A549 (cell line): ENCODE data around the gene IER2. TPM values are rescaled to one million over a fixed set of nuclear protein-coding genes. Genes with fewer than 3 reads are reported as not detected.

ENCODE experiments used
- ATAC-seq, 2 experiments: fragments of 200-7000 bp in 1 of 2; fragments of >200 bp in 1 of 2; cut with Nextera tagmentation in 1 of 2; cut with Tn5 transposase in 1 of 2; 3 replicates each; pipeline versions ENCODE4 v1.8.0 to v1.9.1; 2018 to 2020; ENCODE audit warnings: mild to moderate bottlenecking in 1 of 2, moderate library complexity in 1 of 2
- CTCF ChIA-PET: fragments of 300-600 bp; sonication (Branson Sonifier 250); formaldehyde crosslinking; extraction: SDS; loops from one replicate; lab custom pipeline; 2021; ENCODE audit warnings: antibody characterized with exemption, inconsistent platforms; lab: Yijun Ruan, JAX
- POLR2A ChIA-PET: fragments of 350-600 bp; formaldehyde crosslinking; extraction: SDS; loops from one replicate; lab custom pipeline; 2021; ENCODE audit warnings: antibody characterized with exemption, inconsistent platforms; lab: Yijun Ruan, JAX
- DNase-seq, 2 experiments: peaks; one replicate each; pipeline versions ENCODE4 v3.0.0 to v3.0.0-alpha.2; 2011 to 2016; ENCODE audit warnings: low read depth in 1 of 2, low spot score in 1 of 2
- FAIRE-seq: peaks from 2 replicates; lab custom pipeline; 2011; peaks lifted over from hg19 to GRCh38; lab: Jason Lieb, UNC
- H3K27ac ChIP-seq, 2 experiments: fragments of >200 bp; sonication (Bioruptor Twin); formaldehyde crosslinking; 3 replicates each; pipeline ENCODE4 v1.5.1; 2016 to 2017
- H3K4me1 ChIP-seq: fragments of >200 bp; sonication (Bioruptor Twin); formaldehyde crosslinking; 3 replicates; pipeline ENCODE4 v1.6.1; 2016
- H3K4me2 ChIP-seq: fragments of >200 bp; sonication (Bioruptor Twin); formaldehyde crosslinking; 3 replicates; pipeline ENCODE4 v1.6.1; 2016
- H3K4me3 ChIP-seq: fragments of >200 bp; sonication (Bioruptor Twin); formaldehyde crosslinking; 3 replicates; pipeline ENCODE4 v1.5.1; 2016
- H3K9me3 ChIP-seq: fragments of >200 bp; sonication (Bioruptor Twin); formaldehyde crosslinking; 3 replicates; pipeline ENCODE4 v1.6.1; 2016
- CBX2 ChIP-seq: fragments of 200-600 bp; sonication (generic); IDR thresholded peaks from 2 replicates; pipeline ENCODE4 v1.6.1; 2016; ENCODE audit warnings: low read depth, mild to moderate bottlenecking, borderline replicate concordance
- CEBPB ChIP-seq, 2 experiments: fragments of >200 bp in 1 of 2; sonication (Bioruptor Twin) in 1 of 2; formaldehyde crosslinking in 1 of 2; IDR thresholded peaks; 2 replicates each; pipeline ENCODE4 v1.6.1; 2012 to 2016
- CHD4 ChIP-seq: fragments of 200-600 bp; sonication (generic); IDR thresholded peaks from 2 replicates; pipeline ENCODE4 v1.6.1; 2016; ENCODE audit warnings: antibody characterized with exemption, mild to moderate bottlenecking, borderline replicate concordance
- ELK1 ChIP-seq: fragments of 150-350 bp; IDR thresholded peaks from 2 replicates; pipeline ENCODE4 v1.6.1; 2014; ENCODE audit warnings: low read depth, mild to moderate bottlenecking, low read length
- FOSB ChIP-seq: fragments of 250-450 bp; sonication (Bioruptor Pico); IDR thresholded peaks from 2 replicates; pipeline ENCODE4 v1.5.0; 2020; ENCODE audit warnings: mild to moderate bottlenecking, moderate library complexity
- FOSL2 ChIP-seq, 2 experiments: fragments of 450-650 bp in 1 of 2; fragments of >200 bp in 1 of 2; sonication (Bioruptor Twin) in 1 of 2; formaldehyde crosslinking; IDR thresholded peaks; 2 replicates each; pipeline versions ENCODE4 v1.5.0 to v1.6.1; 2016 to 2020; ENCODE audit warnings: mild to moderate bottlenecking in 1 of 2, moderate library complexity in 1 of 2
- GATA3 ChIP-seq: IDR thresholded peaks from 2 replicates; pipeline ENCODE4 v1.6.1; 2012; ENCODE audit warnings: borderline replicate concordance
- HOXA7 ChIP-seq: fragments of 250-450 bp; sonication (Bioruptor Pico); IDR thresholded peaks from 2 replicates; pipeline ENCODE4 v1.5.0; 2020; ENCODE audit warnings: mild to moderate bottlenecking, moderate library complexity
- HOXB13 ChIP-seq: fragments of 250-450 bp; sonication (Bioruptor Pico); IDR thresholded peaks from 2 replicates; pipeline ENCODE4 v1.5.0; 2020; ENCODE audit warnings: low read depth, mild to moderate bottlenecking, moderate library complexity
- JUN ChIP-seq, 2 experiments: fragments of >200 bp; sonication (Bioruptor Twin); formaldehyde crosslinking; IDR thresholded peaks; 2 replicates in 1 of 2; 3 replicates in 1 of 2; pipeline ENCODE4 v1.6.1; 2016 to 2017
- MAZ ChIP-seq: fragments of 150-350 bp; IDR thresholded peaks from 2 replicates; pipeline ENCODE4 v1.6.1; 2014; ENCODE audit warnings: antibody characterized with exemption, low read depth, low read length, borderline replicate concordance
- MYC ChIP-seq: IDR thresholded peaks from 2 replicates; pipeline ENCODE4 v1.6.1; 2012; ENCODE audit warnings: mild to moderate bottlenecking, inconsistent platforms, low read length, improper control_type of control experiment, borderline replicate concordance
- NPAS2 ChIP-seq: fragments of 250-450 bp; sonication (Bioruptor Pico); IDR thresholded peaks from 2 replicates; pipeline ENCODE4 v1.8.0; 2022; ENCODE audit warnings: mild to moderate bottlenecking, moderate library complexity, borderline replicate concordance
- NR3C1 ChIP-seq: fragments of >200 bp; sonication (Bioruptor Twin); formaldehyde crosslinking; IDR thresholded peaks from 3 replicates; pipeline ENCODE4 v1.6.1; 2017
- PBX3 ChIP-seq: IDR thresholded peaks from 2 replicates; pipeline ENCODE4 v1.6.1; 2012
- PHF8 ChIP-seq: fragments of 200-600 bp; sonication (generic); IDR thresholded peaks from 2 replicates; pipeline ENCODE4 v1.6.1; 2016; ENCODE audit warnings: low read depth, mild to moderate bottlenecking, antibody characterized with exemption, moderate library complexity, borderline replicate concordance
- POLR2A ChIP-seq: IDR thresholded peaks from 2 replicates; pipeline ENCODE4 v1.6.1; 2012; ENCODE audit warnings: mild to moderate bottlenecking, low read length
- RARB ChIP-seq: fragments of 250-450 bp; sonication (Bioruptor Pico); IDR thresholded peaks from 2 replicates; pipeline ENCODE4 v1.8.0; 2021; ENCODE audit warnings: mild to moderate bottlenecking, moderate library complexity
- RCOR1 ChIP-seq: fragments of 150-350 bp; IDR thresholded peaks from 2 replicates; pipeline ENCODE4 v1.6.1; 2014; ENCODE audit warnings: antibody characterized with exemption, low read length, low read depth
- RFX5 ChIP-seq: fragments of 450-650 bp; IDR thresholded peaks from 2 replicates; pipeline ENCODE4 v1.7.1; 2014; ENCODE audit warnings: antibody characterized with exemption, mild to moderate bottlenecking, moderate library complexity
- SMC3 ChIP-seq: fragments of >200 bp; sonication (Bioruptor Twin); formaldehyde crosslinking; IDR thresholded peaks from 3 replicates; pipeline ENCODE4 v1.6.1; 2018; ENCODE audit warnings: inconsistent platforms
- TFCP2L1 ChIP-seq: fragments of 250-450 bp; sonication (Bioruptor Pico); IDR thresholded peaks from 2 replicates; pipeline ENCODE4 v1.5.0; 2021; ENCODE audit warnings: mild to moderate bottlenecking
- TP53 ChIP-seq: fragments of 250-450 bp; sonication (Bioruptor Pico); IDR thresholded peaks from 2 replicates; pipeline ENCODE4 v1.5.0; 2021; ENCODE audit warnings: mild to moderate bottlenecking, moderate library complexity
- USF2 ChIP-seq: fragments of 450-650 bp; IDR thresholded peaks from 2 replicates; pipeline ENCODE4 v1.6.1; 2014; ENCODE audit warnings: antibody characterized with exemption
- ZC3H11A ChIP-seq: fragments of 450-650 bp; IDR thresholded peaks from 2 replicates; pipeline ENCODE4 v1.6.1; 2014; ENCODE audit warnings: antibody characterized with exemption, mild to moderate bottlenecking
- ZFP36 ChIP-seq: fragments of 450-650 bp; IDR thresholded peaks from 2 replicates; pipeline ENCODE4 v1.6.1; 2014; ENCODE audit warnings: borderline replicate concordance; ENCODE audit not compliant: partially characterized antibody
- WGBS: methylation state at CpG from one replicate; pipeline ENCODE4 v1.1.6; 2017; ENCODE audit errors: missing lambda C conversion rate; 5-methylcytosine and 5-hydroxymethylcytosine counted together
- polyA plus RNA-seq, 4 experiments: library from polyadenylated mRNA; depleted of rRNA in 3 of 4; stranded (reverse); fragments of >200 nt; fragmentation: RNase III in 1 of 4; extraction: RNeasy Plus Mini Kit Qiagen cat#74134 plus additional on column Dnase treatment in 1 of 4; gene quantifications; 2 replicates in 3 of 4; 3 replicates in 1 of 4; pipeline ENCODE4 v1.2.3, GENCODE V29; 2011 to 2017
- TF ChIP-seq, protein P1 (sequence below): IDR thresholded peaks from 2 replicates; pipeline ENCODE4 v1.6.1; 2012

IER2 gene
- polyA plus RNA-seq, 2 of the 4 experiments (the other 2 are of a cell fraction), result 39.9 to 75.7 TPM

DNA sequence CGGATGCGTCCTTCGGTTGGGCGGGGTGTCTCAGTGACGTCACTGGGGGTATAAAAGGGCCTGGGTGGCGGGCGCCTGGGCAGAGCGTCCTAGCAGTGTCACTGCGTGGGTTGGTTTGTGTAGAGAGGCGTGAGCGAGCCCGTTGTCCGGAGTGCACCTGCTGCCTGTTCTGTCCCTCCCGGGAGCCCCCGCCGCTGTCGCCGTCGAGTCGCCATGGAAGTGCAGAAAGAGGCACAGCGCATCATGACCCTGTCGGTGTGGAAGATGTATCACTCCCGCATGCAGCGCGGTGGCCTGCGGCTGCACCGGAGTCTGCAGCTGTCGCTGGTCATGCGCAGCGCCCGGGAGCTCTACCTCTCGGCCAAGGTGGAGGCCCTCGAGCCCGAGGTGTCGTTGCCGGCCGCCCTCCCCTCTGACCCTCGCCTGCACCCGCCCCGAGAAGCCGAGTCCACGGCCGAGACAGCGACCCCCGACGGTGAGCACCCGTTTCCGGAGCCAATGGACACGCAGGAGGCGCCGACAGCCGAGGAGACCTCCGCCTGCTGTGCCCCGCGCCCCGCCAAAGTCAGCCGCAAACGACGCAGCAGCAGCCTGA is 2.9 kb downstream of the IER2 start (continued):
- TF ChIP-seq PBX3 (peak; percentile 74), RCOR1 (no peak), TFCP2L1 (CRISPR knock-in tag) (peak; percentile 12; the same call in 1 of the 2 replicates), CEBPB (IDR thresholded peaks at IDR 0.05) (no peak), JUN (IDR thresholded peaks at IDR 0.05) (peak; percentile 94 to 97), POLR2A (peak; percentile 99), FOSB (CRISPR knock-in tag) (peak; percentile 81; the same call in 1 of the 2 replicates), MYC (0 out of 2 replicates have a peak, but pooled peaks have one; percentile 45), NR3C1 (no peak), FOSL2 (IDR thresholded peaks at IDR 0.05) (no peak), FOSL2 (CRISPR knock-in tag; IDR thresholded peaks at IDR 0.05) (peak; percentile 45; the same call in 1 of the 2 replicates), GATA3 (peak; percentile 42; the same call in 1 of the 2 replicates), PHF8 (peak; percentile 63)
- TF ChIP-seq, protein P1, sequence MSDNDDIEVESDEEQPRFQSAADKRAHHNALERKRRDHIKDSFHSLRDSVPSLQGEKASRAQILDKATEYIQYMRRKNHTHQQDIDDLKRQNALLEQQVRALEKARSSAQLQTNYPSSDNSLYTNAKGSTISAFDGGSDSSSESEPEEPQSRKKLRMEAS, result peak; percentile 19; the same call in 1 of the 2 replicates

GRCh38 chr19:13153569-13154240 is 3.5 kb downstream of the IER2 start:
- POLR2A ChIA-PET, result interaction anchor here (0.6 to 3.2 kb wide), 8 partner anchors 9 to 177 kb away, joined by 4 to 72 read pairs (median 21); partner anchors contain the start of gene NACC1
- TF ChIP-seq CBX2, result no peak
- TF ChIP-seq JUN (IDR thresholded peaks at IDR 0.05), result peak in 1 of 2 experiments; percentile 22; a peak in 1 of 5 replicates
- TF ChIP-seq USF2, result 0 out of 2 replicates have a peak, but pooled peaks have one; percentile 0
- TF ChIP-seq, all 56 proteins: peak for 2
- Histone ChIP-seq H3K4me1 (peaks cover 17% of the 10 kb centered on the region), H3K4me2 (peak overlapping the region; percentile 82), H3K4me3 (peak overlapping the region; percentile 98), H3K9me3 (no peaks in the 10 kb centered on the region), H3K27ac (peak overlapping the region; percentile 94 to 99)
- CTCF ChIA-PET, result interaction anchor here (1.3 to 2.3 kb wide), 4 partner anchors 10 to 188 kb away, joined by 4 to 10 read pairs (median 6); no protein-coding TSS in a partner anchor
- FAIRE-seq (no peak), DNase-seq (no peak), ATAC-seq (no peak)
- WGBS, result 0% methylated on average over 32 of the region's 69 CpGs

DNA sequence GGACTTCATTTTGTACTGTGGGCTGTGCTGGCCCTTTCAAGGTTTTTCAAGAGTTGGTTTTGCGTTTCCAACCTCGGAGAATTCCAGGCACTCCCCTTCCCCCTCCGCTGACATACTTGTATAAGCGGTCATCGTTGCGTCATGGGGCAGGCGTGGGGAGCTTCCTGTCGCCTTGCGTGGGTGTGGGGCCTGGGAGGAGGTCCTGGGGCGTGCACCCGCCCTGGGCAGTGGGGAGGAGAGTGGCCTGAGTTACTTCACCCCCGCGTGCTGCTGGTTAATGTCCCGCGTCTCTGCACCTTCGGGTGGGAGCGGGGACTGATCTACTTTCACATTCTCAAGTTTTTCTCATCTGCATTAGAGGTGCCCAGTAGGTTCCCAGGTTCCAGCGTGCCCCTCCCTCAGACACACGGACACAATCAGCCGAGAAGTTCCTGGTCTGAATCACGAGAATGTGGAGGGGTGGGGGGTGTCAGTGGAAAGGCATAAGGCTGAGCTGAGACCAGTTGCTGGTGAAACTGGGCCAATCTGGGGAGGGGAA is 4.1 kb downstream of the IER2 start:
- peak overlapping the region; percentile 82 for H3K4me2 ChIP-seq
- no peak for FAIRE-seq
- 2% methylated on average over 20 of the region's 21 CpGs for WGBS
- no peaks in the 10 kb centered on the region for H3K9me3 ChIP-seq
- no peak for ATAC-seq
- peak overlapping the region; percentile 94 to 99 for H3K27ac ChIP-seq
- ChIA-PET CTCF (interaction anchor here (1.5 to 3.3 kb wide), 4 partner anchors 9 to 108 kb away, joined by 3 to 13 read pairs (median 6); no protein-coding TSS in a partner anchor), POLR2A (interaction anchor here (2.6 to 3.0 kb wide), 2 partner anchors 10 to 14 kb away, joined by 30 to 48 read pairs; no protein-coding TSS in a partner anchor)
- H3K4me3 ChIP-seq, result peak overlapping the region; percentile 98
- DNase-seq, result peak in 1 of 2 experiments; percentile 65
- peaks cover 11% of the 10 kb centered on the region for H3K4me1 ChIP-seq
- no peak for TF ChIP-seq ZC3H11A
- no peak for TF ChIP-seq ZFP36
- TF ChIP-seq CHD4, result no peak
- 0 out of 5 replicates have a peak, but pooled peaks of 1 of the 2 experiments have one; percentile 8 for TF ChIP-seq JUN (IDR thresholded peaks at IDR 0.05)
- TF ChIP-seq HOXB13, result no peak
- no peak for TF ChIP-seq HOXA7 (CRISPR knock-in tag)
- TF ChIP-seq, protein P1, result no peak
- peak in 1 of 2 experiments; percentile 80; a peak in 2 of 4 replicates for TF ChIP-seq CEBPB (IDR thresholded peaks at IDR 0.05)
- no peak; the same call in 1 of the 2 replicates for TF ChIP-seq RARB (CRISPR knock-in tag)
- TF ChIP-seq RCOR1, result no peak
- no peak for TF ChIP-seq TP53
- no peak for TF ChIP-seq MAZ
- TF ChIP-seq USF2, result no peak
- TF ChIP-seq FOSL2 (IDR thresholded peaks at IDR 0.05), result no peak
- TF ChIP-seq FOSL2 (CRISPR knock-in tag; IDR thresholded peaks at IDR 0.05), result peak; percentile 36; the same call in 1 of the 2 replicates
- TF ChIP-seq POLR2A, result peak; percentile 41; the same call in 1 of the 2 replicates
- TF ChIP-seq RFX5, result no peak
- TF ChIP-seq NPAS2 (CRISPR knock-in tag), result no peak
- no peak for TF ChIP-seq SMC3
- no peak for TF ChIP-seq ELK1
